Activated naive CD8-positive, alpha-beta T cell (primary cell): ENCODE data around the gene C5orf58.

Experiments used
- H3K27ac Mint-ChIP-seq: one replicate; pipeline ENCODE4 v1.8.0; 2021; ENCODE audit warnings: mixed read lengths
- H3K27me3 Mint-ChIP-seq: one replicate; pipeline ENCODE4 v1.8.0; 2021; ENCODE audit warnings: mixed read lengths
- H3K36me3 Mint-ChIP-seq: one replicate; pipeline ENCODE4 v1.8.0; 2021; ENCODE audit warnings: mixed read lengths
- H3K4me1 Mint-ChIP-seq: one replicate; pipeline ENCODE4 v1.8.0; 2021; ENCODE audit warnings: low read depth, mixed read lengths
- H3K4me3 Mint-ChIP-seq: one replicate; pipeline ENCODE4 v1.8.0; 2021; ENCODE audit warnings: mild to moderate bottlenecking, mixed read lengths
- H3K9me3 Mint-ChIP-seq: one replicate; pipeline ENCODE4 v1.8.0; 2021; ENCODE audit warnings: low read depth, mixed read lengths

Gene C5orf58

GRCh38 chr5:170277867-170278281, 45.1 kb downstream of the C5orf58 start:
- H3K36me3 Mint-ChIP-seq, result peaks cover 15% of the 10 kb centered on the region
- peak overlapping the region; percentile 95 for H3K27ac Mint-ChIP-seq
- H3K27me3 Mint-ChIP-seq, result no peaks in the 10 kb centered on the region
- H3K4me3 Mint-ChIP-seq, result peak overlapping the region; percentile 80
- peaks cover 91% of the 10 kb centered on the region for H3K4me1 Mint-ChIP-seq
- no peaks in the 10 kb centered on the region for H3K9me3 Mint-ChIP-seq

- H3K27ac Mint-ChIP-seq, result peak overlapping the region; percentile 96
- H3K4me1 Mint-ChIP-seq, result peaks cover 91% of the 10 kb centered on the region
- peaks cover 21% of the 10 kb centered on the region for H3K36me3 Mint-ChIP-seq
- H3K4me3 Mint-ChIP-seq, result peak overlapping the region; percentile 83
- no peaks in the 10 kb centered on the region for H3K27me3 Mint-ChIP-seq
- no peaks in the 10 kb centered on the region for H3K9me3 Mint-ChIP-seq
These were observed 46.0 kb downstream of the C5orf58 start for GRCh38 chr5:170278611-170279458.

DNA sequence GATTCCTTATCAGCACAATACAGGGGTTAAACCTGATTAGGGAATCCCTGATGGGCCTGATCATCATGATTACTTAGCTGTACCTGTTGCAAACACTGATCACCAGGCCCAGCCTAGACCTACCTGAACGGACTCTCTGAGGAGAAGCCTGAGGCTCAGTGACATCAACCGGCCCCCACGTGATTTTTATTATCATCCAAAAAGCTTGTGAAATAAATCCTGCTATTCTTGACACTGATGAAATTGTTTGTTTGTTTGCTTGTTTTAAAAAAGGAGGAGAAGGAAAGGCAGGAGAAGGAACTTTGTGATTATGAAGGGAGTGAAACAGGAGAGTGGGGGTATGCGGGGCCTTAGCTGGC, 46.7 kb downstream of the C5orf58 start:
- no peaks in the 10 kb centered on the region for H3K9me3 Mint-ChIP-seq
- H3K27me3 Mint-ChIP-seq, result no peaks in the 10 kb centered on the region
- H3K4me1 Mint-ChIP-seq, result peaks cover 91% of the 10 kb centered on the region
- peak overlapping the region; percentile 83 for H3K4me3 Mint-ChIP-seq
- peaks cover 23% of the 10 kb centered on the region for H3K36me3 Mint-ChIP-seq
- peak overlapping the region; percentile 96 for H3K27ac Mint-ChIP-seq

GRCh38 chr5:170280011-170280493, 47.3 kb downstream of the C5orf58 start:
- Mint-ChIP-seq H3K4me3 (peak overlapping the region; percentile 83), H3K9me3 (no peaks in the 10 kb centered on the region), H3K27me3 (no peaks in the 10 kb centered on the region), H3K36me3 (peaks cover 23% of the 10 kb centered on the region), H3K4me1 (peaks cover 93% of the 10 kb centered on the region), H3K27ac (peak overlapping the region; percentile 96)

DNA sequence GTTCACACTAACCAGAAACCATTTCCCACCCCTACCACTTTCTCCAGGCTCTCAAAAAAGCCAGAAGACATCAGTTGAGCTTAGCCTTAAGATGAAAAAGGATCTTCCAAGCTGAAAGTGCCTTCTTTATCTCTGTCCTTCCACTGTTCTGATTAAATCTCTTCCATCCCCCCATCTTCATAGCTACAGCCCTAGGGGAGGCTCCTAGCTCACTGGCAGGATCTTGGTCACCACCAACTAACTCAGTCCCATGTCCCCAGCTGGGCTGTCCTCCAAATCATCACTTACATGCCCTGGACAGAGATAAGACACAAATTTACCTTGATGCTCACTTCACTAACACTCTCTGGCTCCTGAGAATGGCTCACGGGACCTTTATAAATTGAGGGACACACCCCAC, 50.5 kb downstream of the C5orf58 start:
- H3K4me3 Mint-ChIP-seq, result peak overlapping the region; percentile 69

GRCh38 chr5:170284231-170284630, 51.4 kb downstream of the C5orf58 start:
- H3K27ac Mint-ChIP-seq, result peak overlapping the region; percentile 96
- H3K9me3 Mint-ChIP-seq, result no peaks in the 10 kb centered on the region
- peaks cover 45% of the 10 kb centered on the region for H3K36me3 Mint-ChIP-seq
- peak overlapping the region; percentile 69 for H3K4me3 Mint-ChIP-seq
- H3K27me3 Mint-ChIP-seq, result no peaks in the 10 kb centered on the region
- H3K4me1 Mint-ChIP-seq, result peaks cover 95% of the 10 kb centered on the region

More for the DNA sequence above, 50.5 kb downstream of the C5orf58 start:
- Mint-ChIP-seq H3K9me3 (no peaks in the 10 kb centered on the region), H3K36me3 (peaks cover 38% of the 10 kb centered on the region), H3K27me3 (no peaks in the 10 kb centered on the region), H3K4me1 (peaks cover 94% of the 10 kb centered on the region), H3K27ac (peak overlapping the region; percentile 96)

- Mint-ChIP-seq H3K4me3 (peak overlapping the region; percentile 66), H3K27ac (peak overlapping the region; percentile 96), H3K9me3 (no peaks in the 10 kb centered on the region), H3K4me1 (peaks cover 95% of the 10 kb centered on the region), H3K27me3 (no peaks in the 10 kb centered on the region), H3K36me3 (peaks cover 48% of the 10 kb centered on the region)
These were observed 52.4 kb downstream of the C5orf58 start for GRCh38 chr5:170285181-170285580.

- Mint-ChIP-seq H3K4me1 (peaks cover 99% of the 10 kb centered on the region), H3K27ac (peak overlapping the region; percentile 96), H3K4me3 (peak overlapping the region; percentile 64), H3K36me3 (peaks cover 52% of the 10 kb centered on the region), H3K27me3 (no peaks in the 10 kb centered on the region), H3K9me3 (no peaks in the 10 kb centered on the region)
These were observed 53.7 kb downstream of the C5orf58 start for GRCh38 chr5:170286386-170286925.

GRCh38 chr5:170287532-170287931, 54.7 kb downstream of the C5orf58 start:
- Mint-ChIP-seq H3K9me3 (no peaks in the 10 kb centered on the region), H3K27me3 (no peaks in the 10 kb centered on the region), H3K4me3 (peak overlapping the region; percentile 74), H3K36me3 (peaks cover 62% of the 10 kb centered on the region), H3K4me1 (peaks cover 99% of the 10 kb centered on the region), H3K27ac (peak overlapping the region; percentile 96)

GRCh38 chr5:170288151-170288550, 55.4 kb downstream of the C5orf58 start:
- H3K27me3 Mint-ChIP-seq, result no peaks in the 10 kb centered on the region
- no peaks in the 10 kb centered on the region for H3K9me3 Mint-ChIP-seq
- H3K4me3 Mint-ChIP-seq, result peak overlapping the region; percentile 100
- peak overlapping the region; percentile 96 for H3K27ac Mint-ChIP-seq
- peaks cover 99% of the 10 kb centered on the region for H3K4me1 Mint-ChIP-seq
- peaks cover 65% of the 10 kb centered on the region for H3K36me3 Mint-ChIP-seq

DNA sequence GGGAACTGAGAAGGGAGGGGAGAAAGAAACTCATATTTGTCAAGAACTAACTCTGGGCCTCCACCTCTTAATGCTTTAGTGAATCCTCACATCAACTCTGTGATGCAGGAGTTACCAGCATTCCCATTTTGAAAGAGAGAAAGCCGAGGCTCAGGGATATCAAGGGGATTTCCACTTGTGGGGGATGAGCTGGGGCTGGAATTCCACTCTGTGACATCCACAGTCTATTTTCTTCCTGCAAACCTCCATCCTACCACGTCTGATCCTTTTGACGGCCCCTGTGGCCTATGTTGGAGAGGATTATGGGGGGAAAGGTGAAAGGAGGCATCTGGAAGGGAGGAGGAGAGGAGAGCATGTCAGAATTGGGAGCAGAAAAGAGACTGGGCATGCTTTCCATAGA, 55.8 kb downstream of the C5orf58 start:
- Mint-ChIP-seq H3K4me3 (peak overlapping the region; percentile 100), H3K27me3 (no peaks in the 10 kb centered on the region), H3K27ac (peak overlapping the region; percentile 96), H3K36me3 (peaks cover 61% of the 10 kb centered on the region), H3K9me3 (no peaks in the 10 kb centered on the region), H3K4me1 (peaks cover 99% of the 10 kb centered on the region)

DNA sequence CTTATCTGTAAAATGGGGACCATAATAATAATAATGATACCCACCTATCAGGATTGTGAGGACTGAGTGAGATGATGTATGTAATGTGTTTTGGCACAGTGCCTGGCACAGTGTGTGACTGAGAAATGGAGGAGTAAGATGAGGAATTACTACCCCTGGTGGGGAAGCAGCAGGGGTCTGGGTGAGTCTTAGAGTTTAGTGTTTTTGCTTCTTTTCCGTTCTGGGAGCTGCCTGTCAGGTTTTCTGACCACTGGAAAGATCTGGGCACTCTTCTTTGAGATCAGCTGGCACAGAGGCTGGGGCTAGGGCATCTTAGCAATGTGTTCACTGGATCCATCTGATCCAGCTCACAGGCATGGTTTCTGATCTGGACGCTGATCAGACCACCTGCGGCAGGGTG, 56.3 kb downstream of the C5orf58 start:
- Mint-ChIP-seq H3K27ac (peak overlapping the region; percentile 96), H3K27me3 (no peaks in the 10 kb centered on the region), H3K9me3 (no peaks in the 10 kb centered on the region), H3K36me3 (peaks cover 61% of the 10 kb centered on the region), H3K4me1 (peaks cover 99% of the 10 kb centered on the region), H3K4me3 (peak overlapping the region; percentile 100)

DNA sequence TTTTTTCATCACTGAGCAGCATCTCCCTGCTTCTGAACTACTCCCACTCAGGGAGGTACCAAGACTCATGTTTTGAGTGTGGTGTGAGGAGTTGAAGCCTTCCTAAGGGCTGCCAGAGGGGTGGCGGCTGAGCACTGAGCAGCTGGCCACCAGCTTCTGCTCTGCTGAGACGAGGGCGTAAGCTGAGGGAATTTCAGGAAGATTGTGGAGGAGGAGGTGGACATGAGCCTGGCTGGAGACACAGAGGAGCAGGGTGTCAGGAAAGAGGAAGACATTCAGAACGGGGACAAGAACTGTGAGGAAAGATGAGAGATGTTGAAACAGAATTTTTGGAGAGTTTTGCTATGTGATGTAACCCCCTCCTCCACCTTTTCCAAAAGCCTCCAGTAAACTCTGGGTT, 57.0 kb downstream of the C5orf58 start:
- no peaks in the 10 kb centered on the region for H3K27me3 Mint-ChIP-seq
- peaks cover 99% of the 10 kb centered on the region for H3K4me1 Mint-ChIP-seq
- peak overlapping the region; percentile 96 for H3K27ac Mint-ChIP-seq
- peak overlapping the region; percentile 100 for H3K4me3 Mint-ChIP-seq
- H3K9me3 Mint-ChIP-seq, result no peaks in the 10 kb centered on the region
- peaks cover 61% of the 10 kb centered on the region for H3K36me3 Mint-ChIP-seq

DNA sequence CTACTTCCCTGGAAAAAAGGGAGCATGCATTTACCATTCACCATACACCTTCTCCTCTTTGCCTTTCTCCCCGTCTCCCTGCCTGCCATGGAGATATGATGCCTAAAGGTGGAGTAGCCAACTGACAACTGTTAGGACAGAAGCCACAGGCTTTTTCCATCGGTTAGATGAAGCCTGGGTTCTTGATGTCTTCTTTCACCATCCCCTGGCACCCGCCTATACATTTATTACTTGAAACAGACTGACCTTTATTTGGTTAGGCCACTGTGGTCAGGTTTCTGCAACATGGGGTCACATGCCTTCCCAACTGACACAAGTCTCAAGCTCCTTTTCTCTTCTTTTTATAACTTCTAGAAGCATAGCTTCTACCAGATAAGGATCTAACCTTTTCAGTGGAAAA, 57.7 kb downstream of the C5orf58 start:
- peak overlapping the region; percentile 100 for H3K4me3 Mint-ChIP-seq
- no peaks in the 10 kb centered on the region for H3K27me3 Mint-ChIP-seq
- H3K27ac Mint-ChIP-seq, result peak overlapping the region; percentile 96

More for the DNA sequence above, 57.7 kb downstream of the C5orf58 start:
- H3K36me3 Mint-ChIP-seq, result peaks cover 58% of the 10 kb centered on the region
- peaks cover 97% of the 10 kb centered on the region for H3K4me1 Mint-ChIP-seq
- no peaks in the 10 kb centered on the region for H3K9me3 Mint-ChIP-seq
